Activated naive CD4-positive, alpha-beta T cell treated with anti-CD3 and anti-CD28 coated beads for 36 hours (primary cell): ENCODE data around the gene SASH3. TPM values are rescaled to one million over a fixed set of nuclear protein-coding genes. Genes with fewer than 3 reads are reported as not detected.

Source experiments
- CTCF ChIA-PET: fragments of 350-600 bp; sonication (Branson Sonifier 250); formaldehyde crosslinking; loops from one replicate; lab custom pipeline; 2021; ENCODE audit warnings: antibody characterized with exemption; lab: Charles Lee
- DNase-seq: peaks from one replicate; pipeline ENCODE4 v3.0.0-alpha.2; 2020
- H3K27ac Mint-ChIP-seq: one replicate; pipeline ENCODE4 v1.8.0; 2021; ENCODE audit warnings: mild to moderate bottlenecking, mixed read lengths
- H3K27me3 Mint-ChIP-seq: one replicate; pipeline ENCODE4 v1.8.0; 2021; ENCODE audit warnings: low read depth, mixed read lengths
- H3K36me3 Mint-ChIP-seq: one replicate; pipeline ENCODE4 v1.8.0; 2021; ENCODE audit warnings: low read depth, mixed read lengths
- H3K4me1 Mint-ChIP-seq: one replicate; pipeline ENCODE4 v1.8.0; 2021; ENCODE audit warnings: low read depth, mixed read lengths
- H3K4me3 Mint-ChIP-seq: one replicate; pipeline ENCODE4 v1.8.0; 2021; ENCODE audit warnings: mild to moderate bottlenecking, moderate library complexity, mixed read lengths
- H3K9me3 Mint-ChIP-seq: one replicate; pipeline ENCODE4 v1.8.0; 2021; ENCODE audit warnings: mixed read lengths
- intact Hi-C: fragments of 100-400 bp; cut with micrococcal nuclease; formaldehyde crosslinking; loops from one replicate; pipeline ENCODE4 v1.15.1; 2023
- total RNA-seq, 2 experiments: library from RNA; stranded (reverse); gene quantifications; one replicate each; pipeline ENCODE4 v1.2.3, GENCODE V29; 2021

Gene SASH3
- total RNA-seq, 2 experiments from 2014 or later: 90.3 to 98.7 TPM

- Mint-ChIP-seq H3K4me3 (no peak overlapping the region), H3K9me3 (no peaks in the 10 kb centered on the region), H3K27ac (no peak overlapping the region), H3K4me1 (peaks cover 29% of the 10 kb centered on the region), H3K36me3 (no peaks in the 10 kb centered on the region), H3K27me3 (no peaks in the 10 kb centered on the region)
- CTCF ChIA-PET: interaction anchor here (0.7 to 1.0 kb wide), 2 partner anchors 13 to 20 kb away, joined by 3 to 4 read pairs; no protein-coding TSS in a partner anchor
- intact Hi-C loops: no loop called here
- DNase-seq: no peak
Measured at GRCh38 chrX:129746557-129747470, 32.9 kb upstream of the SASH3 start.

- CTCF ChIA-PET: no interaction called here
- no peaks in the 10 kb centered on the region for H3K36me3 Mint-ChIP-seq
- intact Hi-C loops: no loop called here
- no peak for DNase-seq
- H3K27ac Mint-ChIP-seq: no peak overlapping the region
- H3K27me3 Mint-ChIP-seq: no peaks in the 10 kb centered on the region
- H3K9me3 Mint-ChIP-seq: no peaks in the 10 kb centered on the region
- no peak overlapping the region for H3K4me3 Mint-ChIP-seq
- H3K4me1 Mint-ChIP-seq: peaks cover 26% of the 10 kb centered on the region
Measured at GRCh38 chrX:129747533-129747932, 32.2 kb upstream of the SASH3 start.

GRCh38 chrX:129748305-129748704 is 31.4 kb upstream of the SASH3 start:
- no peaks in the 10 kb centered on the region for H3K27me3 Mint-ChIP-seq
- H3K36me3 Mint-ChIP-seq: no peaks in the 10 kb centered on the region

GRCh38 chrX:129749069-129749468 is 30.7 kb upstream of the SASH3 start:
- DNase-seq: no peak
- no peak overlapping the region for H3K27ac Mint-ChIP-seq
- intact Hi-C loops: no loop called here
- H3K9me3 Mint-ChIP-seq: no peaks in the 10 kb centered on the region
- H3K4me3 Mint-ChIP-seq: no peak overlapping the region
- no peaks in the 10 kb centered on the region for H3K27me3 Mint-ChIP-seq
- H3K4me1 Mint-ChIP-seq: peaks cover 18% of the 10 kb centered on the region
- CTCF ChIA-PET: interaction anchor here (0.6 kb wide), 1 partner anchor 133 kb away, joined by 3 read pairs; no protein-coding TSS in a partner anchor
- no peaks in the 10 kb centered on the region for H3K36me3 Mint-ChIP-seq

More at GRCh38 chrX:129748305-129748704, 31.4 kb upstream of the SASH3 start:
- Mint-ChIP-seq H3K4me3 (no peak overlapping the region), H3K27ac (no peak overlapping the region), H3K4me1 (peaks cover 23% of the 10 kb centered on the region), H3K9me3 (no peaks in the 10 kb centered on the region)
- CTCF ChIA-PET: no interaction called here
- no peak for DNase-seq
- intact Hi-C loops: no loop called here

- intact Hi-C loops: no loop called here
Measured at GRCh38 chrX:129750971-129751370, 28.8 kb upstream of the SASH3 start.

GRCh38 chrX:129754056-129755024 is 25.4 kb upstream of the SASH3 start:
- peak; percentile 49 for DNase-seq
- intact Hi-C loops: loop anchor here (1.0 to 5.0 kb wide), 5 partner anchors 77 to 147 kb away; partner anchors contain the start of genes APLN and ZDHHC9
- Mint-ChIP-seq H3K4me3 (peak overlapping the region; percentile 15), H3K36me3 (no peaks in the 10 kb centered on the region), H3K27me3 (no peaks in the 10 kb centered on the region), H3K27ac (peak overlapping the region; percentile 8), H3K4me1 (peaks cover 45% of the 10 kb centered on the region), H3K9me3 (no peaks in the 10 kb centered on the region)
- CTCF ChIA-PET: interaction anchor here (0.8 to 2.1 kb wide), 10 partner anchors 10 to 119 kb away, joined by 3 to 12 read pairs (median 4); no protein-coding TSS in a partner anchor

More at GRCh38 chrX:129750971-129751370, 28.8 kb upstream of the SASH3 start:
- H3K4me1 Mint-ChIP-seq: peaks cover 17% of the 10 kb centered on the region
- no peak overlapping the region for H3K27ac Mint-ChIP-seq
- no peak overlapping the region for H3K4me3 Mint-ChIP-seq
- H3K27me3 Mint-ChIP-seq: no peaks in the 10 kb centered on the region
- no peaks in the 10 kb centered on the region for H3K36me3 Mint-ChIP-seq
- no peaks in the 10 kb centered on the region for H3K9me3 Mint-ChIP-seq
- CTCF ChIA-PET: no interaction called here
- DNase-seq: no peak

- peak; percentile 55 for DNase-seq
- Mint-ChIP-seq H3K4me1 (peaks cover 59% of the 10 kb centered on the region), H3K27me3 (no peaks in the 10 kb centered on the region), H3K36me3 (no peaks in the 10 kb centered on the region), H3K9me3 (no peaks in the 10 kb centered on the region), H3K27ac (peak overlapping the region; percentile 61), H3K4me3 (peak overlapping the region; percentile 49)
- intact Hi-C loops: loop anchor here (1.0 to 5.0 kb wide), 4 partner anchors 67 to 150 kb away; partner anchors contain the start of genes UTP14A and ZDHHC9
- CTCF ChIA-PET: interaction anchor here (0.9 to 2.1 kb wide), 14 partner anchors 15 to 123 kb away, joined by 3 to 13 read pairs (median 4); no protein-coding TSS in a partner anchor
Measured at GRCh38 chrX:129755779-129756650, 23.7 kb upstream of the SASH3 start.

- H3K27me3 Mint-ChIP-seq: no peaks in the 10 kb centered on the region
- peak; percentile 81 for DNase-seq
- no peaks in the 10 kb centered on the region for H3K9me3 Mint-ChIP-seq
- intact Hi-C loops: loop anchor here (1.0 to 5.0 kb wide), 4 partner anchors 10 to 83 kb away; partner anchors contain the start of gene ZDHHC9
- CTCF ChIA-PET: interaction anchor here (0.8 to 2.8 kb wide), 13 partner anchors 9 to 122 kb away, joined by 3 to 11 read pairs (median 4); partner anchors contain the start of genes APLN and SASH3
- peak overlapping the region; percentile 32 for H3K4me3 Mint-ChIP-seq
- H3K27ac Mint-ChIP-seq: peak overlapping the region; percentile 68
- no peaks in the 10 kb centered on the region for H3K36me3 Mint-ChIP-seq
- H3K4me1 Mint-ChIP-seq: peaks cover 51% of the 10 kb centered on the region
Measured at GRCh38 chrX:129759576-129760061, 20.1 kb upstream of the SASH3 start.

- Mint-ChIP-seq H3K27ac (peak overlapping the region; percentile 68), H3K4me1 (peaks cover 46% of the 10 kb centered on the region), H3K27me3 (no peaks in the 10 kb centered on the region), H3K4me3 (no peak overlapping the region), H3K9me3 (no peaks in the 10 kb centered on the region), H3K36me3 (no peaks in the 10 kb centered on the region)
- intact Hi-C loops: no loop called here
- CTCF ChIA-PET: interaction anchor here (0.8 to 2.8 kb wide), 11 partner anchors 8 to 122 kb away, joined by 3 to 11 read pairs (median 4); partner anchors contain the start of gene SASH3
- DNase-seq: no peak
Measured at GRCh38 chrX:129760155-129760554, 19.6 kb upstream of the SASH3 start.

- Mint-ChIP-seq H3K36me3 (no peaks in the 10 kb centered on the region), H3K9me3 (no peaks in the 10 kb centered on the region), H3K27ac (no peak overlapping the region), H3K4me1 (peaks cover 42% of the 10 kb centered on the region), H3K4me3 (no peak overlapping the region), H3K27me3 (no peaks in the 10 kb centered on the region)
- DNase-seq: no peak
- CTCF ChIA-PET: no interaction called here
- intact Hi-C loops: no loop called here
Measured at GRCh38 chrX:129760981-129761380, 18.8 kb upstream of the SASH3 start.

GRCh38 chrX:129761596-129761995 is 18.2 kb upstream of the SASH3 start:
- DNase-seq: no peak
- Mint-ChIP-seq H3K4me3 (no peak overlapping the region), H3K9me3 (no peaks in the 10 kb centered on the region), H3K4me1 (peaks cover 39% of the 10 kb centered on the region), H3K27ac (no peak overlapping the region), H3K27me3 (no peaks in the 10 kb centered on the region), H3K36me3 (no peaks in the 10 kb centered on the region)
- intact Hi-C loops: no loop called here
- CTCF ChIA-PET: interaction anchor here (1.1 kb wide), 1 partner anchor 32 kb away, joined by 3 read pairs; no protein-coding TSS in a partner anchor
